Measurements from ENCODE around the gene INSC.

Gene INSC

GRCh38 chr11:15190611-15191010 lies 75.9 kb downstream of the INSC start:
- TF ChIP-seq CTCF (IDR thresholded peaks at IDR 0.05), result no peak

- no peak for TF ChIP-seq CTCF (IDR thresholded peaks at IDR 0.05)
Measured at GRCh38 chr11:15192005-15192556, 77.4 kb downstream of the INSC start.

- TF ChIP-seq CTCF (IDR thresholded peaks at IDR 0.05), result no peak
Measured at GRCh38 chr11:15194671-15195415, 80.1 kb downstream of the INSC start.

GRCh38 chr11:15195454-15196200 lies 80.9 kb downstream of the INSC start:
- no peak for TF ChIP-seq CTCF (IDR thresholded peaks at IDR 0.05)

GRCh38 chr11:15196704-15197103 lies 82.0 kb downstream of the INSC start:
- TF ChIP-seq CTCF (IDR thresholded peaks at IDR 0.05), result no peak

GRCh38 chr11:15197696-15198095 lies 83.0 kb downstream of the INSC start:
- no peak for TF ChIP-seq CTCF (IDR thresholded peaks at IDR 0.05)

GRCh38 chr11:15198284-15198683 lies 83.6 kb downstream of the INSC start:
- no peak for TF ChIP-seq CTCF (IDR thresholded peaks at IDR 0.05)
